Myocyte (in vitro differentiated cells): ENCODE results near the gene KLHL20. TPM values are rescaled to one million over a fixed set of nuclear protein-coding genes. Genes with fewer than 3 reads are reported as not detected.
A peak's percentile ranks its signal among the peaks of the same experiment; 100 is the strongest.
"Not testable (repeated sequence)": the region's sequence is repeated elsewhere in the genome, so short reads cannot be mapped to it uniquely, and the experiment has no call there.

Experiments
- DNase-seq: peaks from one replicate; pipeline ENCODE4 v3.0.0-alpha.2; 2012; ENCODE audit warnings: low read depth
- polyA plus RNA-seq: library from polyadenylated mRNA; unstranded; fragments of >200 nt; gene quantifications from one replicate; pipeline ENCODE4 v1.2.1, GENCODE V29; 2012; ENCODE audit warnings: missing spikeins
- total RNA-seq: library from RNA; depleted of rRNA; stranded (reverse); fragments of >200 nt; gene quantifications from 2 replicates; pipeline ENCODE4 v1.2.3, GENCODE V29; 2014

Gene KLHL20, protein sequence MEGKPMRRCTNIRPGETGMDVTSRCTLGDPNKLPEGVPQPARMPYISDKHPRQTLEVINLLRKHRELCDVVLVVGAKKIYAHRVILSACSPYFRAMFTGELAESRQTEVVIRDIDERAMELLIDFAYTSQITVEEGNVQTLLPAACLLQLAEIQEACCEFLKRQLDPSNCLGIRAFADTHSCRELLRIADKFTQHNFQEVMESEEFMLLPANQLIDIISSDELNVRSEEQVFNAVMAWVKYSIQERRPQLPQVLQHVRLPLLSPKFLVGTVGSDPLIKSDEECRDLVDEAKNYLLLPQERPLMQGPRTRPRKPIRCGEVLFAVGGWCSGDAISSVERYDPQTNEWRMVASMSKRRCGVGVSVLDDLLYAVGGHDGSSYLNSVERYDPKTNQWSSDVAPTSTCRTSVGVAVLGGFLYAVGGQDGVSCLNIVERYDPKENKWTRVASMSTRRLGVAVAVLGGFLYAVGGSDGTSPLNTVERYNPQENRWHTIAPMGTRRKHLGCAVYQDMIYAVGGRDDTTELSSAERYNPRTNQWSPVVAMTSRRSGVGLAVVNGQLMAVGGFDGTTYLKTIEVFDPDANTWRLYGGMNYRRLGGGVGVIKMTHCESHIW
- 30.4 and 47.8 TPM in 2 replicates for total RNA-seq
- polyA plus RNA-seq: 15.3 TPM

DNA sequence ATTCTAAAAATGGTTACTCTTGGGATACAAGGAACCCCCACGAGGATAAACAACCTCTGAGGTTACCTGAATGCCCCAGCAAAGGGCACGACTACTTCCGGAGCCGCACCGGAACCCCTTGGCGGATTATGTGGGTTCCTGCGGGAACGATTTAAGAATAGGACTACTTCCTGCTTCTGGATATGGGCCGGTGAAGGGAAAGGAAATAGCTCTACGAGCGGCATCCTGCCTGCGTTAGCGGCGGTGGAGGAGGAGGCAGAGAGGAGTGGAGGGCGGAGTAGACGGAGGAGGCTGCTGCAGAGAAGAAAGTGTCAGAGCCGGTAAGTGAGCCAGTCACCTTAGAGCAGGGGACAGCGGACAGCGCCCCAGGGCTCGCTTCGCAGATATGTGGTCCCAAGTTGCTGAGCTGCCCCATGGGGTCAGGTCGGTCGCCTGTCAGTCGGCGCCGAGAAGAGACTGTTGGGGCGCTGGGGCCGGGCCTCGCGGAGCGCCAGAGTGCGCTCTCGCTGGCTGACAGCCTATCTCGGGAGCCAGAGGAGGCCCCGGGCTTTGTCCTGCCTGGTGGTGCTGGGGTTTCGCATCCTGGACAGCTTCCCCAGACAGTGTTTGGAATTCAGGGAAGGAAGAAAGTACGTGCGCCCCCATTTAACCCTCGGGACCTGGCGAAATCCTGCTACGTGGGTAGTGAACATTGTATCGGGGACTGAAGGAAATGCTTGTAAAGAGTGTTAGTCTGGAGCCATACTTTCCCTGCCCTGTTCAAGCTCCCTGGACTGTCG is at the start of gene KLHL20:
Gene KLHL20 (plus strand): TSS at position 223 of the 779 bp plus-strand sequence. CDS start 1,063 bp downstream, outside the sequence.
- peak; percentile 94 for DNase-seq

DNA sequence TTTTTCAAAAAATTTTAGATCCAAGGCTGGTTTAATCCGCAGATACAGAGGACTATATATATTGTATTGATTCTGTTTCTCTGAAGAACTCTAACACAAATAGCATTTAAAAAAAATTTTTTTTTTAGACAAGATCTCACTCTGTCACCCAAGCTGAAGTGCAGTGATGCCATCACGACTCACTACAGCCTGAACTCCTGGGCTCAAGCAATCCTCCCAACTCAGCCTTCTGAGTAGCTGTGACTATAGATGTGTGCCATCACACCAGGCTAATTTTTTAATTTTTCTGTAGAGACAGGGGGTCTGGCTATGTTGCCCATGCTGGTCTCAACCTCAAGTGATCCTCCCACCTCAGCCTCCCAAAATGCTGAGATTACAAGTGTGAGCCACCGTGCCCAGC is 48.1 kb upstream of the KLHL20 start:
- DNase-seq: no peak

DNA sequence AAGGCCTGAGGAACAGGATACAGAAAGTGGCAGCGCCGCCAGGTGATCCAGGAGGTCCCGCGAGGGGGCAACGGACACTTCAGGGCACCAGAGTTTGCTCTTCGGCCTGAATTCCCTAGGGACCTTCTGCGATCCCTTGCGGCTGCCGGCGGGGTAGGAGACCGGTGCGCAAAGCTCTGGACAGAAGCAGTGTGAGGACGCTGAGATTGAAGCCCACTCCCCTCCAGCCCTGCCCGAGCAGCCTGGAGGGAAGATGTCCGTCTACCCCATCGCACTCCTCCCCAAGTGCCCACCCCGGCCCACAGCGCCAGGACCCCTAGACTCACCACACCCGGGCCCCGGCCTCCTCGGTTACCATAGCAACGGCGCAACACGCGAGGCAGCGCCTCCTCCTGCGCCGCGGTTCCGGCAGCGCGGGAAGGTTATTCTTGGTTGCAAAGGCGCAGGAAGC is 45.3 kb upstream of the KLHL20 start, which contains the start of gene ANKRD45:
Gene ANKRD45 (minus strand): TSS at position 361 of the 451 bp plus-strand sequence. CDS start 10,433 bp downstream, outside the sequence.
- peak; percentile 29 for DNase-seq

DNA sequence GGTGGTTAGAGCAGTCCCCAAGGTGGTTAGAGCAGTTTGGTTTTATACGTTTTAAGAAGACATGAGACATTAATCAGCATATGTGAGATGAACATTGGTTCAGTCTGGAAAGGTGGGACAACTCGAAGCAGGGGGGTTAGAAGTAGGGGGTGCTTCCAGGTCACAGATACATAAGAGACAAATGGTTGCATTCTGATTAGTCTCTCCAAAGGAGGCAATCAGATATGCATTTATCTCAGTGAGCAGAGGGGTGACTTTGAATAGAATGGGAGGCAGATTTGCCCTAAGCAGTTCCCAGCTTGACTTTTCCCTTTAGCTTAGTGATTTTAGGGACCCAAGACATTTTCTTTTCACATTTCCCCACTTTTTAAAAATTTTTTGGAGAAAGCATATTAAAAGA is 40.3 kb upstream of the KLHL20 start:
- DNase-seq: not testable (repeated sequence)

DNA sequence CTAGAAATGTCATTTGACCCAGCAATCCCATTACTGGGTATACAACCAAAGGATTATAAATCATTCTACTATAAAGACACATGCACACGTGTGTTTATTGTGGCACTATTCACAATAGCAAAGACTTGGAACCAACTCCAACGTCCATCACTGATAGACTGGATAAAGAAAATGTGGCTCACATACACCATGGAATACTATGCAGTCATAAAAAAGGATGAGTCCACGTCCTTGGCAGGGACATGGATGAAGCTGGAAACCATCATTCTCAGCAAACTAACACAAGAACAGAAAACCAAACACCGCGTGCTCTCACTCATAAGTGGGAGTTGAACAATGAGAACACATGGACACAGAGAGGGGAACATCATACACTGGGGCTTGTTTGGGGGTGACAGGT is 34.6 kb upstream of the KLHL20 start:
- not testable (repeated sequence) for DNase-seq

DNA sequence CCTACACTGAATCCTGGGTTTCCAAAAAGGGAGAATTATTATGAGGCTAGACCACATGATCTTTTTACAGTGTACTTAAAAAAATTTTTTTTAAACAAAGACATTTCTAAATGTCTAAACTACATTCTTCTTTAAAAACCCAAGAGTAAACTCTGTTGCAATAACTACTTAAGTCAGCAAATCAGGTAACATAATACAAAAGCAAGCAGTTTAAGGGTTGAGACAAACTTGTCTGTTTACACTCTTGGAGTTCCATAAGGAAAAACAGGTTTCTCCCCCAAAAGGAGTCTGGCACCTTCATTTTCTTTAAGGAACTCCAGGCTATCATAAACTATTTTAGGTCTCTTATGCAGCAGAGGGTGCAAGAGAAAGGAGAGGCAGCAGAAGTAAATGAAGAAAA is 32.6 kb upstream of the KLHL20 start:
- DNase-seq: no peak

DNA sequence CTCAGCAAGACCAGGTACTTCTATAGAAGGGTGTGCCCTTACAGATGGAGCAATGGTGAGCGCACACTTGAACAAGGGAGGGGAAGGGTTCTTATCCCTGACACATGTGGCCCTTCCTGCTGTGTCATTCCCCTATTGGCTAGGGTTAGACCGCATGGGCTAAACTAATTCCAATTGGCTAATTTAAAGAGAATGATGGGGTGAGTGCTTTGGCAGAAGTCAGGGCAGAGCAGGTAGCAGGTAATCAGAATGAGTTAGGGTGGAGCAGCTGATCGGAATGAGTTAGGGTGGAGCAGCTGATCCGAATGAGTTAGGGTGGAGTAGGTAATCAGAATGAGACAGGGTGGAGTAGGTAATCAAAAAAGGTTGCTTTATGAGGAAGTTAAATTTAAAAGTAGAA is 30.9 kb upstream of the KLHL20 start:
- DNase-seq: not testable (repeated sequence)

DNA sequence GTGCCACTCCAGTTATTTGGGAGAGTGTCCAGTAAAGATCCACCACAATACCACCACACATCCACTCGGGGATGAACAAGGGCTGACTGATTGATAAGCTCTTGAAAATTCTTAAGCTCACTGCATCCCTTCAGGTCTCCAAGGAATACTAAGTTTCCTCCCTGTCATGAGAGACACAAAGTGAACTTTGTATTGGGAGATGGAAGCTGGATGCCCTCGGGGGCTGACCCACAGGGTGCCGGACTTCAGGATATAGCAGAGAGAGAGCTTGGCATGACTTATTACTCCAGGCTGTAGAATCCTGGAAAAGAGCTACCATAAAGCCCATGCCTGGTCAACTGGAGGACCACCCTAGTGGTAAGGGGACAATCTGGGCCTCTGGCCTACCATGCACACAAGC is 29.7 kb upstream of the KLHL20 start:
- DNase-seq: not testable (repeated sequence)

DNA sequence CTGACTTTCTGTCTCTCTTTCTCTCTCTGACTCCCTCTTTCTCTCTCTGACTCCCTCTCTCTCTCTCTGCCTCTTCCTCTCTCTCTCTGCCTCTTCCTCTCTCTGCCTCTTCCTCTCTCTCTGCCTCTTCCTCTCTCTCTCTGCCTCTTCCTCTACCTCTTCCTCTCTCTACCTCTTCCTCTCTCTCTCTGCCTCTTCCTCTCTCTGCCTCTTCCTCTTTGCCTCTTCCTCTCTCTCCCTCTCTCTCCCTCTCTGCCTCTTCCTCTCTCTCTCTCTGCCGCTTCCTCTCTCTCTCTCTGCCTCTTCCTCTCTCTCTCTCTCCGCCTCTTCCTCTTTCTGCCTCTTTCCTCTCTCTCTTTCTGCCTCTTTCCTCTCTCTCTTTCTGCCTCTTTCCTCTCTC is 26.5 kb upstream of the KLHL20 start:
- DNase-seq: no peak

DNA sequence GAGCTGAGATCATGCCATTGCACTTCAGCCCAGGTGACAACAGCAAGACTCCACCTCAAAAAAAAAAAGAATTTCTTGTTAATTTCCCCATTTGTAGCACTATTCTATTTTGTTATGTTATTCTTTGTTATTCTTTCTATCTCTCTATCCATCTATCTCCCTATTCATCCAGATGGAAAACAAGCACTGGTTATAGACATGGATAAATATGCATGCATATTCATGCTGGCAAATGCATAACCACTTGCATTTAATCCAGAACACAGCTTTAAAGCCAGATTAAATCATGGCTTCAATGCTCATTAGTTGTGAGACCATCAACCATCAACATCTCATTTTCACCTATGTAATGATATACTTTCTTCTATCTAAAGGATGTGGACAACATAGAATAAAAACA is 21.5 kb upstream of the KLHL20 start:
- no peak for DNase-seq

DNA sequence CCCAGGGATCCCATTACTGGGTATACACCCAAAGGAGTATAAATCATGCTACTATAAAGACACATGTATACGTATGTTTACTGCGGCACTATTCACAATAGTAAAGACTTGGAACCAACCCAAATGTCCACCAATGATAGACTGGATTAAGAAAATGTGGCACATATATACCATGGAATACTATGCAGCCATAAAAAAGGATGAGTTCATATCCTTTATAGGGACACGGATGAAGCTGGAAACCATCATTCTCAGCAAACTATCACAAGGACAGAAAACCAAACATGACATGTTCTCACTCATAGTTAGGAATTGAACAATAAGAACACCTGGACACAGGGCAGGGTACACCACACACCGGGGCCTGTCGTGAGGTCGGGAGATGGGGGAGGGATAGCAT is 13.5 kb upstream of the KLHL20 start:
- not testable (repeated sequence) for DNase-seq

DNA sequence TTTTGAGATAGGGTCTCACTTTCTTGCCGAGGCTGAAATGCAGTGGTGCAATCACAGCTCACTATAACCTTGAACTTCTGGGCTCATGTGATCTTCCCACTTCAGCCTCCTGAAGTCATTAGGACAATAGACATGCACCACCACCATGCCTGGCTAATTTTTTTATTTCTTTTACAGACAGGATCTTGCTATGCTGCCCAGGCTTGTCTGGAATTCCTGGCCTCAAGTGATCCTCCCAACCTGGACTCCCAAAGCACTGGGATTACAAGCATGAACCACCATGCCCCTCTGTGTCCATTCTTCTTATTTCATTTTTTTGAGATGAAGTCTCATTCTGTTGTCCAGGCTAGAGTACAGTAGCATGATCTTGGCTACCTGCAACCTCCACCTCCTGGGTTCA is 12.0 kb upstream of the KLHL20 start:
- no peak for DNase-seq

DNA sequence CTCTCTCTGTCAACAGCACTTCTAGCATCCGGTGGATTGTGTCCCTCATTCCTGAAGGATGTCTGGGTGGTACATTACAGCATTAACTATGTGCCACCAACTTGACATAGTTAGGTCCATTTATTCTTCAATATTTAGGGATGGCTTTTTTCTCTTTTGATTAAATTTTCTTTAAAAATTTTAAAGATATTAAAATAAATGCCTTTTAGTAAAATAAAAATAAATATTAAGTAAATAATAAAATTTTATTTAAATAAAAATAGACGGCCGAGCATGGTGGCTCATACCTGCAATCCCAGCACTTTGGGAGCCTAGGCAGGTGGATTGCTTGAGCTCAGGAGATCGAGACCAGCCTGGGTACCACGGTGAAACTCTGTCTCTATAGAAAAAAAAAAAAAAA is 9.7 kb upstream of the KLHL20 start:
- no peak for DNase-seq

DNA sequence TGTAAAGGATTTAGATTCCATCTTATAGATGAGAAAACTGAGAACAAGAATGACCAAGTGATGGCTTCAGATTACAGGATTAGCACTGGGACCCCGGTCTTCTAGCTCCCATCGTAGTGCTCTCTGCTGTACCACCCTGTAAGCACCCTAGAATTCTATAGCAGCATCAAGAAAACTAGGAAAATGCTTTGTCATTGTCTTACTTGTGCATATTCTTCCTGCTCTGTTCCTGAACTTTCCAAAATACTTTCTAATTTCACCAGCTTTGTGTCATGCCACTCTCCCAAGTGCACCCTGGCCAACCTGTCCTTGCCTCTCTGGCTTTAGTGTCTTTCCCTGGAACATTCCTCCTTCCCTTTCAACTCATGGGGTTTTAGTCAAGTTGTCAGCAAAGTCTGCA is 6.0 kb upstream of the KLHL20 start:
- DNase-seq: no peak

DNA sequence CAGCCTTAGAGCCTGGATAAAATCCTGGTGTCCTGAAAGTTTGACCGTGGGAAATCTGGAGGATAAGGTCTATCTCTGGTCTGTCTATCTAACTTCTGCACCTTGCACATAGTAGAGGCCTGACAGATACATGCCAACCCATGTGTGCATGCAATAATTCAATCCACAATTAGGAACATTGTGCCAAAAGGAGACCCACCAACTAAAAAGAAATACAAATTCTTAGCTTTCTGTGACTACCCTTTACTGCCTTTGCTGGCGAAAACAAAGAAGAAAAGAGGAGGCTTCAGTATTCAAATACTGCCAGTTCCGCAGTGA is 381 bp upstream of the KLHL20 start:
- no peak for DNase-seq

DNA sequence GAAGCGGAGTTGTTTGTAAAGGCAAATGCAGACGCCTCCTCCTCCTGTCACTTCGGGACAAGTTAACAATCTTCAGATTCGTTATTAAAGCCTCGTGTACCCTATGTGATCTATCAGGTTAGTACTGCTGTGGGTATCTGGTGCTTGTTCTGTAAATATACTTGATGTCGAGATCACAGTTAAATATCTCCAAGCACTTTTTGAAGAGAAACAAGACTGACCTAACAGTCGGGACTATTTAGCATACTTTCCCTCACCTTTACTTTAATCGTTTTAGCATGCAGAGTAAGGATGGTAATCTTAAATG is 710 bp downstream of the KLHL20 start:
- no peak for DNase-seq

DNA sequence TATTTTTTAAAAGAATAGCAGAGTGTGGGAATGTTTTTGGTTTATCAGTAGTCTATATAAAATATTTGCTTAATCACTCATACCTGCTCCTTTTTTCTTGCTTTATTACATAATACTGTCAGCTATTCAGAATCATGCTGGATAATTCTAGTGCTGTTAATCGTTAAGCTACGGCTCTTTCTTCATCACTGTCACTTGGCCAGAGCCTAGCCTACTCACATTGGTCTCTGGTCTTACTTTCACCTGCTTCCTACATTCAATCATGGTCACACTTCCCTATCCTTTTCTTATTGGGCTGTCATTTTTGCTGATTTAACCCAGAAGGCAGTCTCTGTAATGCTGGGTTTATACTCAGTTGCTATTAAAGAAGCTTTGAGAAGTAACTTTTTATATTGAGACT is 2.5 kb downstream of the KLHL20 start:
- DNase-seq: peak; percentile 3

DNA sequence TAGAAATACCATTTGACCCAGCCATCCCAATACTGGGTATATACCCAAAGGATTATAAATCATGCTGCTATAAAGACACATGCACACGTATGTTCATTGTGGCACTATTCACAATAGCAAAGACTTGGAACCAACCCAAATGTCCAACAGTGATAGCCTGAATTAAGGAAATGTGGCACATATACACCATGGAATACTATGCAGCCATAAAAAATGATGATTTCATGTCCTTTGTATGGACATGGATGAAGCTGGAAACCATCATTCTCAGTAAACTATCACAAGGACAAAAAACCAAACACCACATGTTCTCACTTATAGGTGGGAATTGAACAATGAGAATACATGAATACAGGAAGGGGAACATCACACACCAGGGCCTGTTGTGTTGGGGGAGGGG is 16.6 kb downstream of the KLHL20 start:
- DNase-seq: not testable (repeated sequence)

DNA sequence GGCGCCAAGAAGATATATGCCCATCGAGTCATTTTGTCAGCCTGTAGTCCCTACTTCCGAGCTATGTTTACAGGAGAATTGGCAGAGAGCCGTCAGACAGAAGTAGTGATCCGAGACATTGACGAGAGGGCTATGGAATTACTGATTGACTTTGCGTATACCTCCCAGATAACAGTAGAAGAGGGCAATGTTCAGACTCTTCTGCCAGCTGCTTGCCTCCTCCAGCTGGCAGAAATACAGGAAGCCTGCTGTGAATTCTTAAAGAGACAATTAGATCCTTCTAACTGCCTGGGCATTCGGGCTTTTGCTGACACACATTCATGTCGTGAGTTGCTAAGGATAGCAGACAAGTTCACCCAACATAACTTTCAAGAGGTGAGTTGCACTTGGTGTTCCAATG is 19.1 kb downstream of the KLHL20 start:
- peak; percentile 2 for DNase-seq

DNA sequence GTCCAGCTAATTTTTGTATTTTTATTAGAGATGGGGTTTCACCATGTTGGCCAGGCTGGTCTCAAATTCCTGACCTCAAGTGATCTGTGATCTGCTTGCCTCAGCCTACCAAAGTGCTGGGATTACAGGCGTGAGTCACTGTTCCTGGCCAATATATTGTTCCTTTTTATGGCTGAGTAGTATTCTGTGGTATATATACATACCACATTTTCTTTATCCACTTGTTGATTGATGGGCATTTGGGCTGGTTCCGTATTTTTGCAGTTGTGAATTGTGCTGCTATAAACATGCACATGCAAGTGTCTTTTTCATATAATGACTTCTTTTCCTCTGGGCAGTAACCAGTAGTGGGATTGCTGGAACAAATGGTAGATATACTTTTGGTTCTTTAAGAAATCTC is 21.3 kb downstream of the KLHL20 start:
- DNase-seq: not testable (repeated sequence)

DNA sequence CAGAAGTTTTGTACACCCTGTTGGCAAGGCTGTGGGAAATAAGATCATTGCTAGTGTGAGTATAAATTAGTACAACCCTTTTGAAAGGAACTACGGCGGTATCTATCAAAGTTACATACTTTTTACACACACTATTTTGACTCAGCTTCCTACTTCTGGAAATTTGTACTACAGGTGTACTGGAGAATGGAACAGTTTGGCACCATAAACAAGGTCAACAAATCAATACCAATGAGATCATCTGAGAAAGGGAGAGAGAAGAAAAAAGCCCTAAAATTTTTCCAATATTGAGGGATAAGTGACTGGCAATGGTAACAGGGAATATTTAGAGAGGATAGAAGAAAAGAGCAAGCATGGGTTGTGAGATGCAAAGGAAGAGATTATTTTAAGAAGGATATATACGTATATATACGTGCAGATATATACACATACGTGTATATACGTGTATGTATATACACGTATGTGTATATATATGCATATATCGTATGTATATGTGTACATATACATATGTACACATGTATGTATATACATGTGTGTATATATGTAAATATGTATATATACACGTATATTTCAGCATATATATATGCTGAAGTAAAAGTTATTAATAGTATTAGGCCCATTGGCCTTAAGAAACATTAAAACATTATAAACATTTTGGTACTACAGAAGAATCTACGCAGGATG is 27.6 kb downstream of the KLHL20 start:
- DNase-seq: no peak

DNA sequence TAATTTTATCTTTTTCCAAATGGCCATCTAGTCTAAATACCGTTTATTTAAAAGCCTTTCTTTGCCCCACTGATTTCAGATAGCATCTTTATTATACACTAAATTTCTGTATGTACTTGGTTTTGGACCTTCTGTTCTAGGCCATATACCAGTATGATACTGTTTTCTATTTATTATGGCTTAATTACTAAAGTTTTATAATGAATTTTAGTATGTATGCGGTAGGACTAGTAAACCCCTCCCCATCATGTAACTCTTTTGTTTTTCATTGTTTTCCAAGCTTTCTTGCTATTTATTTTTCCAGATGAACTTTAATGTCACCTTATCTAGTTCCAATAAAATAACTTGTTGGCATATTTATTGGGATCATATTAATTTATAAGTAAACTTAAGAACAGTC is 29.9 kb downstream of the KLHL20 start:
- DNase-seq: no peak
